ENCODE results near the gene CCDC117. TPM values are rescaled to one million over a fixed set of nuclear protein-coding genes. Genes with fewer than 3 reads are reported as not detected.
"Not testable (repeated sequence)": the region's sequence is repeated elsewhere in the genome, so short reads cannot be mapped to it uniquely, and the experiment has no call there.

CCDC117 gene
- total RNA-seq, 2 experiments from 2014 or later, result 35.5 to 42.4 TPM

DNA sequence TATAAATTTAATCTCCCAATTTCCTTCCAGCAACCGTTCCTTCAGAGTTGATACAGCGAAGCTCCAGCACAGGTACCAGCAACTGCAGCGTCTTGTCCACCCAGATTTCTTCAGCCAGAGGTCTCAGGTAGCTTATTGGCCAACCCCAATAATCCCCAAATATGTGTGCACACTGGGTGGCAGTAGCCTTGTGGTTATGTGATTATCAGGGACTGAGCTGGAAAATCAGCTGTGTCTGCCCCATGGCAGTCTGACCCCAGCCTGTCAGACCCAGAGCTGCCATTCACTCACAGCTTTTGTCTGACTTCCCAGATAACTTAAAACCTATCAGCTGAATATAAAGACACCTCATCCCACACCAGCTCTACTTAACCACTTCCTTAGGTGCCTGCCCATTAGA is 28.6 kb upstream of the CCDC117 start:
- Mint-ChIP-seq H3K9me3 (ENCODE audit: low read depth) (no peaks in the 10 kb centered on the region), H3K36me3 (peaks cover 46% of the 10 kb centered on the region), H3K27me3 (no peaks in the 10 kb centered on the region), H3K27ac (peak overlapping the region; percentile 90), H3K4me3 (peak overlapping the region; percentile 85), H3K4me1 (peaks cover 58% of the 10 kb centered on the region)
- ATAC-seq (no peak), DNase-seq (no peak)
- CTCF ChIA-PET, result interaction anchor here (1.0 kb wide), 2 partner anchors 19 to 86 kb away, joined by 3 read pairs; no protein-coding TSS in a partner anchor

DNA sequence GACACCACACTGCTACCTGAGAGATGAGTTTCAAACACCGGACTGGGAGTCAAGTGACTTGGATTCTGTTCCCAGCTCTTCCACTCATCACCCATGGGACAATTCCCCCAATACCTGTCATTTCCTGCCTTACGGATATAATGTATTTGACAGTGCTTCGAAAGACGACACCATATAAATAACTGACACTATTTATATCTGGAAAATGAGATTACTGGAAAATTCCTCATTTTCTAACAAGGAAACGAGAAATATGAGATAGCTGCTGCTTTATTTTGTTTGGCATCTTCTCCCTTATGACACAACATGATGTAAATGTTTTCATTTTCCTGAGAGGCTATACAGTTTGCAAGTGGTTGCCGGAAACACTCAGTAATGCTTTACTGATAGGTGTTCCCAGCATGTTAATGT is 22.0 kb upstream of the CCDC117 start:
- peaks cover 51% of the 10 kb centered on the region for H3K36me3 Mint-ChIP-seq
- no peaks in the 10 kb centered on the region for H3K9me3 Mint-ChIP-seq (ENCODE audit: low read depth)
- H3K27me3 Mint-ChIP-seq, result no peaks in the 10 kb centered on the region
- H3K4me1 Mint-ChIP-seq, result peaks cover 34% of the 10 kb centered on the region
- CTCF ChIA-PET, result interaction anchor here (0.6 to 3.0 kb wide), 2 partner anchors 22 to 38 kb away, joined by 3 to 16 read pairs; partner anchors contain the start of gene CCDC117
- H3K27ac Mint-ChIP-seq, result no peak overlapping the region
- ATAC-seq, result no peak
- H3K4me3 Mint-ChIP-seq, result no peak overlapping the region
- DNase-seq, result no peak

DNA sequence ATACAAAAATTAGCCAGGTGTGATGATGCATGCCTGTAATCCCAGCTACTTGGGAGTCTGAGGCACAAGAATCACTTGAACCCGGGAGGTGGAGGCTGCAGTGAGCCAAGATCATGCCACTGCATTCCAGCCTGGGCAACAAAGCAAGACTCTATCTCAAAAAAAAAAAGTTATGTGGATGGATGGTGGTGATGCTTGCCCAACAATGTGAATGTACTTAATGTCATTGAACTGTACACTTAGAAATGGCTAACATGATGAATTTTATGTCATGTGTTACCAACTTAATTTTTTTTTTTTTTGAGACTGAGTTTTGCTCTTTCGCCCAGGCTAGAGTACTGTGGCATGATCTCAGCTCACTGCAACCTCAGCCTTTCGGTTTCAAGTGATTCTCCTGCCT is 18.0 kb upstream of the CCDC117 start:
- H3K9me3 Mint-ChIP-seq (ENCODE audit: low read depth), result not testable (repeated sequence)

DNA sequence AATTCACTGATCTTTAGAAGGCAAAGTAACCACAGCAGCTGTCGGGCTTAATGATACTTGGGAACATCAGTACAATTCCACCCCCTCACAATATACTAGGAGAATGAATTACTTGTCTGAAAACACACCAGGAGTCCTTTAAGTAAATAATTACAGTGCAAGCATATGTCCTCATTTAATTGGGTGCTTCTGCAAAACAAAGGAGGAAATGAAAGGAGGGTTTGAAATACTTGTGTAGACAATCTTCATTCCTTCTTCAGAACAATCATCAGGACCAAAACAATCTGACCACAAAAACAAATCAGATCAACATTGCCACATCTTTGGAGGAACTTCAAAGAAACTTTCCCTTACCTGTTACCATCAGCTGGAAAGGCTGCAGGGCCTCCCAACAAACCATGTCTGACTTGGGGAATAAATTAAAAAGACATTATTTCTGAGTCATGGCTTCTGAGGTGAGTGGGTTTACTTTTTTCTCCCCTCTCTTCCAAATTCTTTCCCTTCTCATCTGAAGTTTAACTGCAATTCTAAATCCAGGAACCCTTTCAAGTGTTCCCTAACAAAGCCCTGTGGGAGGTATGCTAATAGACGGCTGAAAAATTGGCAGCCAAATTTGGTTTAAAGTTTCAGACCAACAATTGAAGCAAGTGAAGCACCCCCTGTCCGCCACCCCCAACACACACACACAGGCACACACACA is 12.5 kb upstream of the CCDC117 start:
- no peak overlapping the region for H3K27ac Mint-ChIP-seq
- CTCF ChIA-PET, result interaction anchor here (0.6 to 2.4 kb wide), 2 partner anchors 14 to 22 kb away, joined by 5 to 9 read pairs; no protein-coding TSS in a partner anchor
- H3K4me1 Mint-ChIP-seq, result peaks cover 10% of the 10 kb centered on the region
- no peak overlapping the region for H3K4me3 Mint-ChIP-seq
- H3K27me3 Mint-ChIP-seq, result no peaks in the 10 kb centered on the region
- DNase-seq (no peak), ATAC-seq (no peak)
- peaks cover 7% of the 10 kb centered on the region for H3K36me3 Mint-ChIP-seq
- no peaks in the 10 kb centered on the region for H3K9me3 Mint-ChIP-seq (ENCODE audit: low read depth)

More for the DNA sequence above, 18.0 kb upstream of the CCDC117 start:
- H3K27me3 Mint-ChIP-seq, H3K4me3 Mint-ChIP-seq, DNase-seq, CTCF ChIA-PET, H3K27ac Mint-ChIP-seq, ATAC-seq: not testable (repeated sequence)
- Mint-ChIP-seq H3K36me3 (peaks cover 28% of the 10 kb centered on the region), H3K4me1 (peaks cover 14% of the 10 kb centered on the region)

DNA sequence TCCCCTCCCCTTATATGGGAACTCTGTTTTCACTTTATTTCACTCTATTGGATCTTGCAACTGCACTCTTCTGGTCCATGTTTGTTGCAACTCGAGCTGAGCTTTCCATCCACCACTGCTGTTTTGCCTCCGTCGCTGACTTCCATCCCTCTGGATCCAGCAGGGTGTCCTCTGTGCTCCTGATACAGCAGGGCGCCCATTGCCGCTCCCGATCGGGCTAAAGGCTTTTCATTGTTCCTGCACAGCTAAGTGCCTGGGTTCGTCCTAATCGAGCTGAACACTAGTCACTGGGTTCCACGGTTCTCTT is 11.1 kb upstream of the CCDC117 start:
- ATAC-seq (no peak), DNase-seq (no peak)
- Mint-ChIP-seq H3K27ac (no peak overlapping the region), H3K27me3 (no peaks in the 10 kb centered on the region), H3K36me3 (peaks cover 4% of the 10 kb centered on the region), H3K9me3 (ENCODE audit: low read depth) (no peaks in the 10 kb centered on the region), H3K4me3 (no peak overlapping the region), H3K4me1 (peaks cover 10% of the 10 kb centered on the region)
- CTCF ChIA-PET, result interaction anchor here (2.4 kb wide), 1 partner anchor 12 kb away, joined by 9 read pairs; no protein-coding TSS in a partner anchor

DNA sequence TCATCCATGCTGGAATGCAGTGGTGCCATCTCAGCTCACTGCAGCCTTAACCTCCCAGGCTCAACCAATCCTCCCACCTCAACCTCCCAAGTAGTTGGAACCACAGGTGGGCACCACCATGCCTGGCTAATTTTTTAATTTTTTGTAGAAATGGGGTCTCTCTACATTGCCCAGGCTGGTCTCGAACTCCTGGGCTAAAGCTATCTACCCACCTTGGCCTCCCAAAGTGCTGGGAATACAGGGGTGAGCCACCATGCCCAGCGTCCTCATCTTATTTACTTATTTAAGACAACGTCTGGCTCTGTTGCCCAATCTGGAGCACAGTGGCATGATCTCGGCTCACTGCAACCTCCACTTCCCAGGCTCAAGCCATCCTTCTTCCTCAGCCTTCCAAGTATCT is 10.5 kb upstream of the CCDC117 start:
- H3K27ac Mint-ChIP-seq; CTCF ChIA-PET; H3K9me3 Mint-ChIP-seq (ENCODE audit: low read depth); H3K36me3 Mint-ChIP-seq; H3K27me3 Mint-ChIP-seq; DNase-seq; ATAC-seq; H3K4me3 Mint-ChIP-seq; H3K4me1 Mint-ChIP-seq: not testable (repeated sequence)

DNA sequence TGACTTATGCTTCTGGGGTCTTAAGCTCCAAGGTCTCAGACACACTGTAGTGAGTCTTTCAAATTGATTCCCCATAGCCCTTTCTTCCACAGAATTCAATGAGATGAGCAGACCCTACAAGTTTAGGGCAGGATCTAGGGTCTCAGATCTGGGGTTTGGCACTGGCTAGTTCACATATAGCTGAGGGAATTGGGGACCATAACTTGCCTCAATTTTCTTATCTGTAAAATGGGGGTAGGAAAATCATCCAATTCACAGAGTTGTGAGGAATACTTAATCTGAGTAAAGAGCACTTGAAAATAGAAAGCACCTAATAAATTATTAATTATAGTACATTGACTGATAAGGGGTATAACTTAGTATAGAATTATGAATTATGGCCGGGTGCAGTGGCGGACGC is 5.9 kb upstream of the CCDC117 start:
- peaks cover 2% of the 10 kb centered on the region for H3K36me3 Mint-ChIP-seq
- no peaks in the 10 kb centered on the region for H3K9me3 Mint-ChIP-seq (ENCODE audit: low read depth)
- CTCF ChIA-PET, result no interaction called here
- no peak for ATAC-seq
- no peak overlapping the region for H3K4me3 Mint-ChIP-seq
- peaks cover 2% of the 10 kb centered on the region for H3K4me1 Mint-ChIP-seq
- no peak overlapping the region for H3K27ac Mint-ChIP-seq
- H3K27me3 Mint-ChIP-seq, result peaks cover 7% of the 10 kb centered on the region
- no peak for DNase-seq

DNA sequence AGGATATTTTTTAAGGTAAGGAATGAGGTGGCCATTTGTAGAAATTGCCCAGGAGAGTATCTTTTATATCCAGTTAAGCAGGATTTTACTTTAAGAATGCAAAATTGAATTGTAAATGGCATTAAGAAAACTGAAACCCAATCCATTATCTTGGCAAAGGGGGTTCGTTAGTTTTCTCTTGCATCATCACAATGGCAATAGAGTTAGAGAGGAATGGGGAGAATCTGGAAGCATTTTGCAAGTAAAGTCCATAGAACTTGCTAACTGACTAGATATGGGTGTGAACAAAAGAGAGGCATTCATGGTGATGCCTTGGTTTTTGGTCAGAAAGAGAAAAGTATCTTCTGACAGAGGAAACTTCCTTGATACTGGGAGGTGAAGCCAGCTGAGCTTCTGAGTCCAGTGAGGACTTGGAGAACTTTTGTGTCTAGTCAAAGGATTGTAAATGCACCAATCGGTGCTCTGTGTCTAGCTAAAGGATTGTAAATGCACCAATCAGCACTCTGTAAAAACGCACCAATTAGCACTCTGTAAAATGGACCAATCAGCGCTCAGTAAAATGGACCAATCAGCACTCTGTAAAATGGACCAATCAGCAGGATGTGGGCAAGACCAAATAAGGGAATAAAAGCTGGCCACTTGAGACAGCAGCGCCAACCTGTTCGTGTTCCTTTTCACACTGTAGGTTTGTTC is 3.6 kb upstream of the CCDC117 start:
- peaks cover 11% of the 10 kb centered on the region for H3K4me1 Mint-ChIP-seq
- DNase-seq (no peak), ATAC-seq (no peak)
- peaks cover 8% of the 10 kb centered on the region for H3K36me3 Mint-ChIP-seq
- CTCF ChIA-PET, result no interaction called here
- no peak overlapping the region for H3K27ac Mint-ChIP-seq
- peaks cover 7% of the 10 kb centered on the region for H3K27me3 Mint-ChIP-seq
- no peaks in the 10 kb centered on the region for H3K9me3 Mint-ChIP-seq (ENCODE audit: low read depth)
- H3K4me3 Mint-ChIP-seq, result no peak overlapping the region

DNA sequence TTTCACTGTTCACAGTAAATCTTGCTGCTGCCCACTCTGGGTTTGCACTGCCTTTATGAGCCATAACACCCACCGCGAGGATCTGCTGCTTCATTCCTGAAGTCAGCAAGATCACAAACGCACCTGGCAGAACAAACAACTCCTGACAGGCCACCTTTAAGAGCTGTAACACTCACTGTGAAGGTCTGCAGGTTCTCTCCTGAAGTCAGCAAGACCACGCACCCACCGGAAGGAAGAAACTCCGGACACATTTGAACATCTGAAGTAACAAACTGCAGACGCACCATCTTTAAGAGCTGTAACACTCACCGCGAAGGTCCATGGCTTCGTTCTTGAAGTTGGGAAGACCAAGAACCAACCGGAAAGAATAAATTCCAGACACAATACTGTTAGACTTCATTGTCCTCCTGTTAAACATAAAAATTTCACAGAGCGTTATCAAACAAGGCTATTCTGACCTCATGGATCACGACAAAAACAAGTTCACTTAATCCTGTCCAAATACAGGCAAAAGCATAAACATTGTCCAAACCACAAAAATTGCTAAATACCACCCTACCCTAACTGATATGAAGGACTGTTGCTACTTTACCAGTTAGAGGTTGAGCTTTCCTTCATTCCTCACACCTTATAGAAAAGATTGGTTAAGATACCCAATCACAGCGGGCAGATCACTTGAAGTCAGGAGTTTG is 3.0 kb upstream of the CCDC117 start:
- Mint-ChIP-seq H3K4me1 (peaks cover 13% of the 10 kb centered on the region), H3K36me3 (peaks cover 10% of the 10 kb centered on the region), H3K4me3 (no peak overlapping the region), H3K27me3 (peaks cover 7% of the 10 kb centered on the region), H3K27ac (no peak overlapping the region), H3K9me3 (ENCODE audit: low read depth) (no peaks in the 10 kb centered on the region)
- DNase-seq (no peak), ATAC-seq (no peak)
- CTCF ChIA-PET, result interaction anchor here (1.6 kb wide), 1 partner anchor 168 kb away, joined by 4 read pairs; no protein-coding TSS in a partner anchor

DNA sequence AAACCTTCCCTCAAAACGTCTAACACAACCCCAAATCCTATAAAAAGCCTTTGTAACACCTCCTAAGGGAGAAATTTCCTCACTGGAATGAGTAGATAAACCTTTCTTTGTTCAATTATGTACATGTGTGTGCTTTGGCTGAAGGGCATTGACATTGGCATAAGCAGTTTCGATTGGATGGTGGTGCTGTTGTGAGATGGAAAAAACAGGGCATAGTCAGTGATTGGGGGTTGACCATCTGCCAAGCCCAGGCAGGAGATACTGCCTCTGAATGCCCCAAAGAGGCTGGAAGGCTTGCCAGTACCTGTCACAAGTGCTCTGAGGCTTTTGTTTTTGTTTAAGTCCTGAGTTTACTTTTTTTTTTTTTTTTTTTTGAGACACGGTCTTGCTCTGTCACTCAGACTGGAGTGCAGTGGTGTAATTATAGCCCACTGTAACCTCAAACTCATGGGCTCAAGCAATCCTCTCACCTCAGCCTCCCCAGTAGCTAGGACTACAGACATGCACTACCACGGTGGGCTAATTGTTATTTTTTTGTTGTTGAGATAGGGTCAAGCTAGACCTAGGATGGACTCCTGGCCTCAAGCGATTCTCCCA is 1.2 kb upstream of the CCDC117 start:
- Mint-ChIP-seq H3K27ac (no peak overlapping the region), H3K36me3 (peaks cover 24% of the 10 kb centered on the region), H3K27me3 (peaks cover 7% of the 10 kb centered on the region), H3K4me3 (no peak overlapping the region), H3K9me3 (ENCODE audit: low read depth) (no peaks in the 10 kb centered on the region), H3K4me1 (peaks cover 26% of the 10 kb centered on the region)
- DNase-seq (no peak), ATAC-seq (no peak)
- CTCF ChIA-PET, result interaction anchor here (2.5 to 3.1 kb wide), 2 partner anchors 19 to 22 kb away, joined by 14 to 16 read pairs; no protein-coding TSS in a partner anchor

DNA sequence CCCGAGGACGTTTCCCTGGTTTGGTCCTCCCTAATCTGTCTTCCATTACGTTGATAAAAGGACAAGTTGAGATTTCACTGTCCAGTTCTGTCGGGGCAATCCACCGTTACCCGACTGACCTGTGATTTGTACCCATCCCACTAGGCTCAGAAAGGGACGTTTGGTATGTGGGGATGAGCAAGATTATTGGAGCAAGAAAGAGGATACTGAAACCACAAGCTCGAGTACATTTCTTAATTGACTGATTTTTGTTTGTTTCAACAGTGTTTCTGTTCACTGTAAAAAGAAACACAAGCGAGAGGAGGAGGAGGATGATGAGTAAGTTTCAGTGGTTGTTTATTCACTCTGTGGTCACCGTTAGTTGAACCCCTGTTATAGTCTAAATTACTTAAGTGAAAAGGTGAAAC is 969 bp downstream of the CCDC117 start:
- Mint-ChIP-seq H3K36me3 (peaks cover 31% of the 10 kb centered on the region), H3K4me1 (peaks cover 30% of the 10 kb centered on the region), H3K4me3 (peak overlapping the region; percentile 91), H3K9me3 (ENCODE audit: low read depth) (no peaks in the 10 kb centered on the region), H3K27ac (peak overlapping the region; percentile 97), H3K27me3 (peaks cover 7% of the 10 kb centered on the region)
- ATAC-seq, result peak; percentile 4
- no peak for DNase-seq
- CTCF ChIA-PET, result interaction anchor here (1.1 to 3.3 kb wide), 13 partner anchors 10 to 63 kb away, joined by 3 to 16 read pairs (median 9); partner anchors contain the start of genes CHEK2, HSCB and XBP1

DNA sequence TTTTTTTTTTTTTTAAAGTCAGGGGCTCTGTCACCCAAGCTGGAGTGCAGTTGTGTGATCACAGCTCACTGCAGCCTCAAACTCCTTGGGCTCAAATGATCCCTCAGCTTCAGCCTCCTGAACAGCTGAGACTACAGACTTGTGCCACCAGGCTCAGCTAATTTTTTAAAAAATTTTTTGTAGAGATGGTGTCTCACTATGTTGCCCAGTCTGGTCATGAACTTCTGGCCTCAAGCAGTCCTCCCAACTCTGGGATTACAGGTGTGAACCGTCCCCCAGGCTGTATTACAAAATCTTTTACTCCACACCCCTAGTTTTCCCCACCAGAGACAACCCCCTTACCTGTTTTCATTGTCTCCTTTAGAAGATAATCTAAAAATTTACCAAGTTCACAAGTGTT is 1.9 kb downstream of the CCDC117 start:
- CTCF ChIA-PET, result interaction anchor here (0.7 to 3.3 kb wide), 7 partner anchors 9 to 61 kb away, joined by 3 to 16 read pairs (median 9); partner anchors contain the start of genes CHEK2 and HSCB
- peaks cover 3% of the 10 kb centered on the region for H3K27me3 Mint-ChIP-seq
- peaks cover 34% of the 10 kb centered on the region for H3K4me1 Mint-ChIP-seq
- H3K4me3 Mint-ChIP-seq, result peak overlapping the region; percentile 57
- DNase-seq, result no peak
- no peaks in the 10 kb centered on the region for H3K9me3 Mint-ChIP-seq (ENCODE audit: low read depth)
- H3K27ac Mint-ChIP-seq, result peak overlapping the region; percentile 59
- ATAC-seq, result no peak
- peaks cover 32% of the 10 kb centered on the region for H3K36me3 Mint-ChIP-seq

DNA sequence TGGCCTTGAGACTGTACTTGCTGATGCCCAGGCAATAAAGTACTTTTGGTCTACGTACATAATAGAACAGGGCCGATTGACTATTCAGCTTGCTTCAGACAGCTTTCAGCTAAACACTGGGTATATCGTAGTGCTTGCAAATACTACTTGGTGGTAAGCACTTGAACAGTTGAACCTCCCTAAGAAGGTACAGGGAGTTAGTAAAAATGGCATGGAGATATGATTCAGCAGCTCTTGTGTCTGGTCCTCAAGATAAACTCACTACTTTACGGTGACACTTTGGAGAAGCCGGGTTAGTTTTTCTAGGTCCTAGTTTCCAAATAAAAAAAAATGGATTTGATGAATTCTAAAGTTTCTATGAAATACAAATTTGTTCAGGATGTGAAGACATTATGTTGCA is 7.3 kb downstream of the CCDC117 start:
- ATAC-seq (no peak), DNase-seq (no peak)
- H3K4me1 Mint-ChIP-seq, result peaks cover 26% of the 10 kb centered on the region
- peaks cover 52% of the 10 kb centered on the region for H3K36me3 Mint-ChIP-seq
- no peaks in the 10 kb centered on the region for H3K27me3 Mint-ChIP-seq
- H3K27ac Mint-ChIP-seq, result no peak overlapping the region
- CTCF ChIA-PET, result interaction anchor here (0.7 to 1.8 kb wide), 4 partner anchors 10 to 260 kb away, joined by 3 to 7 read pairs (median 6); no protein-coding TSS in a partner anchor
- H3K9me3 Mint-ChIP-seq (ENCODE audit: low read depth), result no peaks in the 10 kb centered on the region
- H3K4me3 Mint-ChIP-seq, result no peak overlapping the region
